Spleen (tissue), 7 donors: ENCODE measurements around the gene GOLGA8T.
"Not testable (repeated sequence)": the region's sequence is repeated elsewhere in the genome, so short reads cannot be mapped to it uniquely, and the experiment has no call there.

Experiments used
- CTCF ChIP-seq, 11 experiments: fragments of 200-600 bp in 7 of 11; fragments of 450-650 bp in 4 of 11; sonication (generic) in 4 of 11; IDR thresholded peaks in 8 of 11; conservative IDR thresholded peaks in 3 of 11; 1 replicate in 7 of 11; 2 replicates in 4 of 11; pipeline versions ENCODE4 v1.4.0 to v1.8.0; 2016 to 2021; ENCODE audit warnings: antibody characterized with exemption in 11 of 11, inconsistent platforms in 4 of 11, mild to moderate bottlenecking in 1 of 11
- POLR2A ChIP-seq, 3 donors: fragments of 450-650 bp; IDR thresholded peaks; one replicate each; pipeline ENCODE4 v1.5.1; 2017; ENCODE audit warnings: antibody characterized with exemption in 3 of 3, mild to moderate bottlenecking in 1 of 3
- donor health status: DM: no; HTN: no; CAD: no; lungs with moderate emphysema.
- donor health status: DM: no; HTN: no; CAD: no.
- donor health status: DM: no; HTN: no; CAD: no.

- not testable (repeated sequence) for TF ChIP-seq CTCF (IDR thresholded peaks at IDR 0.05 in 8 of 11, conservative IDR thresholded peaks at IDR 0.05 in 3 of 11); POLR2A (IDR thresholded peaks at IDR 0.05)
Measured at GRCh38 chr15:30103941-30104507, 30.8 kb upstream of the GOLGA8T start.
